GM19023 (cell line): ENCODE measurements around the gene DCLRE1B.

Source experiments
- ATAC-seq: cut with Tn5 transposase; IDR thresholded peaks from one replicate; pipeline ENCODE4 v1.9.1; 2021; ENCODE audit warnings: mild to moderate bottlenecking, moderate library complexity; ENCODE audit not compliant: unreplicated experiment

The DCLRE1B gene

GRCh38 chr1:113904674-113905434, at the start of gene DCLRE1B, which contains the start of gene AP4B1:
TSS of gene DCLRE1B (plus strand) at chr1:113905326. CDS start at chr1:113905587, 261 bp downstream.
TSS of gene AP4B1 (minus strand) at chr1:113904799. CDS start at chr1:113904717, 82 bp downstream.
- ATAC-seq = peak; percentile 91

GRCh38 chr1:113855630-113856400, 49.3 kb upstream of the DCLRE1B start:
- no peak for ATAC-seq

GRCh38 chr1:113856401-113856790, 48.7 kb upstream of the DCLRE1B start:
- no peak for ATAC-seq

GRCh38 chr1:113857776-113858175, 47.4 kb upstream of the DCLRE1B start:
- no peak for ATAC-seq

GRCh38 chr1:113858418-113858817, 46.7 kb upstream of the DCLRE1B start:
- ATAC-seq = no peak

GRCh38 chr1:113858982-113859381, 46.1 kb upstream of the DCLRE1B start:
- no peak for ATAC-seq

GRCh38 chr1:113859478-113860175, 45.5 kb upstream of the DCLRE1B start:
- ATAC-seq = peak; percentile 86

- no peak for ATAC-seq
Measured at GRCh38 chr1:113860891-113861290, 44.2 kb upstream of the DCLRE1B start.

GRCh38 chr1:113861641-113862040, 43.5 kb upstream of the DCLRE1B start:
- ATAC-seq = no peak

- ATAC-seq = no peak
Measured at GRCh38 chr1:113868387-113869083, 36.6 kb upstream of the DCLRE1B start.

- no peak for ATAC-seq
Measured at GRCh38 chr1:113870778-113871177, 34.3 kb upstream of the DCLRE1B start.

- peak; percentile 93 for ATAC-seq
Measured at GRCh38 chr1:113871597-113872113, 33.5 kb upstream of the DCLRE1B start, which contains the start of gene PTPN22. TSS of gene PTPN22 (minus strand) at chr1:113871712.

GRCh38 chr1:113872219-113872935, 32.7 kb upstream of the DCLRE1B start:
- peak; percentile 7 for ATAC-seq

- no peak for ATAC-seq
Measured at GRCh38 chr1:113874012-113874879, 30.9 kb upstream of the DCLRE1B start.

GRCh38 chr1:113875714-113876113, 29.4 kb upstream of the DCLRE1B start:
- peak; percentile 31 for ATAC-seq

GRCh38 chr1:113876176-113876575, 28.9 kb upstream of the DCLRE1B start:
- no peak for ATAC-seq

- no peak for ATAC-seq
Measured at GRCh38 chr1:113879739-113880038, 25.4 kb upstream of the DCLRE1B start.

GRCh38 chr1:113881661-113882060, 23.5 kb upstream of the DCLRE1B start:
- no peak for ATAC-seq
